HG02798 (cell line): ENCODE measurements around the gene RB1.
"Not testable (repeated sequence)": the region's sequence is repeated elsewhere in the genome, so short reads cannot be mapped to it uniquely, and the experiment has no call there.

Experiments
- ATAC-seq: cut with Tn5 transposase; IDR thresholded peaks from one replicate; pipeline ENCODE4 v1.9.1; 2021; ENCODE audit warnings: mild to moderate bottlenecking; ENCODE audit not compliant: unreplicated experiment, poor library complexity

RB1 gene

DNA sequence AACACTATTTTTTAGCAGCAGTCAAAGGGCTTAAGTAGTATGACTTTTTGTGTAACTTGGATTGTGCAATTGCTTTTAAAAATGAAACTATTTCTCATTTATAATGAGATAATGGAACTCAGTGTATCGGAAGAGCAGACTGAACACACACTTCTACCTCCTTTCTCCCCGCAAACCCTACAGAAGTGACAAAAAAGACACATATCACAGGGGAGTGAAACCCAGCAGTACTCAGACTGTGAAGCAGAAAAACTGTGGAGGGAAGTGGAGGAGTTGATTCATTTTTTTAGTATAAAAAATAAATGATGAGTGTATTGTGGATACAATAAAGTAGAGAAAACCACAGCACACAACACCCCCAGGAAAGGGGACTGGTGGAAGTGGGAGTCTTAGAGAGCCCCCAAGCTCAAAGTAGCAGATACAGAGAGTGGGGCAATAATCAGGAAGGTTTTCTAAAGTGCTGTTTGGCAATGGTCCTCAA lies 99.6 kb downstream of the RB1 start:
- ATAC-seq = no peak

DNA sequence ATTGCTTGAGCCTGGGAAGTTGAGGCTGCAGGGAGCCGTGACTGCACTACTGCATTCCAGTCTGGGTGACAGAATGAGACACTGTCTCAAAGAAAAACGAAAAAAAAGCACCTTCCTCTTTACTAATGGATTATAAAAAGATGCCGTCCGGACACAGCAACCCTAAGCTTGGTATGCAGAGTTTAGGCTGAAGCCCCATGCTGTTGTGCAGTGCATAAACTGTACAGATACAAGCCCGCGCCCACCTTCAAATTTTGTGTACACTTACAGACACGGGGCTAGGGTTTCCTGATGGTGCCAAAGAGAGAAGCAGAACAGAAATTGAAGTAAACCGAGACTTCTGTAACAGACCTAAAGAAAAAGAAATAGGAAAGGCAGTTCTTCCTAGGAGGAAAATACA lies 100.4 kb downstream of the RB1 start:
- no peak for ATAC-seq

DNA sequence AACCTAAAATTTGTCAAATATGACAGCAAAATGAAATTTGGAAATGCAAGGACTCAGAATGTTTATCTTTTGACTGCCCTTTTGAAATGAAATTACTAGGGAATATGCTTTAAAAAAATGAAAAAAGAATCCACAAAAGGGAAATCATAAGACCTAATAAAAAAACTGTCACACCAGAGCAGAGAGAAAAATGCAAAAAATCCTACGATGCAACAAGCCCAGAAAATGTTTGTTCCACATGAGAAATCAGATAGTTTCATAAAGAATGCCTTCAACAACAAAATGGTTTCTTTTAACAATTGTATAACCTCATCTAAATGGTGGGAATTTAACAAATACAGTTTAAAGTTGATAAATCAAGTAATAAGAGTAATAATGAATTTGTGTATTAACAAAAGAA lies 101.4 kb downstream of the RB1 start:
- ATAC-seq = no peak

DNA sequence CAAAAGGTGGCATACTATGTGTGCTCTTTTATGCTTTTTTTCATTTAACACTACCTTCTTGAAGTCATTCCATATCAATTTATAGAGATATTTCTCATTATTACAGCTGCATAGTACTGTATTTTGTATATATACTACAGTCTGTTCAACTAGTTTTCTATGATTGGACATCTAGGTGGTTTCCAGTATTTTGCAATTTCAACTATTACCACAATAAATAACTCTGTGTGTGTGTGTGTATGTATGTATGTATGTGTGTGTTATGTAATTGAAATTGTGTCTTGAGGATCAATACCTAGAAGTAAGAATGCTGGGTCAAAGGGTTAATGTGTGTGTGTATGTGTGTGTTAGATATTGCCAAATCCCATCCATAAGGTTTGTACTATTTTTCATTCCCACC lies 102.3 kb downstream of the RB1 start:
- no peak for ATAC-seq

DNA sequence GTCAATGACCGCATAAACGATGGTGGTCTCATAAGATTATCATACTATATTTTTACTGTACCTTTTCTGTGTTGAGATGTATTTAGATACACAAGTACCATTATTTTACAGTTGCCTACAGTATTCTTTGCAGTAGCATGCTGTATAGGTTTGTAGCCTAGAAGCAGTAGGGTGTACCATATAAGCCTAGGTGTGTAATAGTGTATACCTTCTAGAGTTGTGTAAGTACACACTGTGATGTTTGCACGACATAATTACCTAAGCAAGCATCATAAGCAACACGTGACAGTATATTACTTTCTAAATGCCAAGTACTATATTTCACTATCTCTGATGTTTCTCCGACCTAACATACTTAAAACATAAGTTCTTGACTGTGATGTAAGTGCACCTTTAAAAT lies 106.6 kb downstream of the RB1 start:
- ATAC-seq = no peak

DNA sequence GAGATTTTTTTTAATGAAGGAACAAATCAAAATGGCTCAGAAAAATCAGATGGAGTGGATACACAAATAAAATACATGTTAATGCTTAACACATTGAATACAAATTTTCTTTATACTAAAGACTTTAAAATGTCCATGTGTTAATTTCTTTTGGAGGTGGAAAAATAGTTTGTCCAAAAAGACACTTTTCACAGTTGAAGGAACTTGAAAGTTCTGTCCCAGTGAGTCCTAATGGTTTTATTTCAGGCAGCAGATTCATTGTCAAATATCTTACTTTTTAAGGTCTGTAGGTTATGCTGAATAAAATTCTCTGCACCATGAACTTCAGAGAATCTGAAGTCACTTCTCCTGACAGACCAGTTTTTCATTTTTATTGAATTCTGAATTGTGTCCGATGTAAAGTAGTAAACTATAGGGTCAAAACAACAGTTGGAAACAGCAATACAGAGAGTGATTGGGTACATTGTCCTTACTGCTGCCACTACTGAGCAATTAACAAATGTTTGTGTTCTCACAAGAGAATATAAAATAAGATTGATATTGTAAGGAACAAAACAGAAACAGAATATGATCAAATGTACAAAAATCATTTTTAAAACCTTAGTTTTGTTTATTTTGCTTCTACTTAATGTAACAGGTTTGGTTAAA lies 107.7 kb downstream of the RB1 start:
- ATAC-seq = no peak

DNA sequence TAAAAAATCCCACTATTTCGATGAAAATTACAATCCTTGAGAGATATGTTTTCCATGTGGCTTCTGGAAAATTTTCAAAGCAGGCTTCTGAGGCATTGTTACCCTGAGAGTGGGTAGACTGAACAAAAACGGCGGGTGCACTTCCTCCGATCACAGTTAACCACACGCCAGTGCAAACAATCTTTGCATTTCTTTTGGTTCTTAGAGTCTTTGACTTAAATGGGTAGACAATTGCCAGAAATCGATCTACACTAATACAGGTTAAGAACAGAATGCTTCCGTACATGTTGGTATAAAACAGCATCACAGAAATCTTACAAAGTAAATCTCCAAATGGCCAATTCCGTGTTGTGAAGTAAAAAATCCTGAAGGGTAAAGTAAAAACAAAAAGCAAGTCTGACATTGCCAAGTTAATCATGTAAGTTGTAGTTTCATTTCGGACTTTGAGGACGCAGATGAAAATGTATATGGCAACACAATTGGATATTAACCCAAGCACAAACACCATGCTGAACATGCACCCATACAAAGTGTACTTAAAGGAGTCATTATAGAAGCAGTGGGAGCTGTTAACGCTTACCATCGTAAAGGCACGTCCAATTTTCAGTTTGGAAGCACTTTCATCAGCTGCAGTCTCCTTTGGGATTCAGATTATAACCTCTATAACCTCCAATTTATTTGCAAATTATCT lies 108.4 kb downstream of the RB1 start:
- no peak for ATAC-seq

DNA sequence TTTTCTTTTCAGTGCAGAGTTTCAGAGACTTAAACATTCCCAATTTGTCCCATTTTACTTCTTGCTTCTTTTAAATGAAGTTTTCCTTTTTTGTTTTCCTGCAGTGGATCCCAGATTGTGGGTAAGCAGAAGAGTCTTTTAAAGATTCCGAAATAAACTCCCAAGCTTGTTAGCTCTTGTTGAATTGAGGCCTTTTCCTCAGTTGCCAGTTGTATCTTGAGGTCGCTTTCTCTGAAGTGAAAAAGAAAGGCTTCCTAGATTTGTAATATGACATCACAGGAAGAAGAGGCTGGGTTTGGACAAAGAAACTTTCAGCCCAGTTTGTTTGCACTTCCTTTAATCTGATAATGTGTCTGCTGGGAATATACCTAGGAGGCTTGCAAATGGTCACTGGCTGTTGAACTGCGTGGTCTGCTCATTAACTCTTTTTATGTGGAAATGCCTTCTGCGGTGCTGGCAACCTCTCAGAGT lies 109.4 kb downstream of the RB1 start, which contains the start of gene LPAR6:
Gene LPAR6, minus strand, starts transcription at position 233 of the 471 bp plus-strand sequence. CDS start 690 bp downstream, outside the sequence.
- no peak for ATAC-seq

DNA sequence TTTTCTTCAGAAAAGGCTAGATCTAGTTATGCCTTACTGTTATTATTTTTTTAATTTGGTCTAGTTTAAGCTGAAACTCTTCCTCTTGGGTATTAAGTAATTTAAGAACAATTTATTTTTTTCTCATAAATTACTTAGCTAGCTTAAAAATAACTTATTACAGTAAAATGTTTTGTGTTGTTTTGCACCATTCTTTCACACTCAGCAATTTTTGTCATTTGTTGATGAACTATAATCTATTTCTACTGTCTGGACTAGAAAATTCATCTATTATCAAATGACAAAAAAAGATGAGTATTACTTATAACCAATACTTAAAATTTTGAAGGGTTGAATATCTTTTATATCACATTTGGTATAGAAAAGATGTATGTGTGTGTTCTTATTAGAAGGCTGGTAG lies 111.0 kb downstream of the RB1 start:
- ATAC-seq = no peak

DNA sequence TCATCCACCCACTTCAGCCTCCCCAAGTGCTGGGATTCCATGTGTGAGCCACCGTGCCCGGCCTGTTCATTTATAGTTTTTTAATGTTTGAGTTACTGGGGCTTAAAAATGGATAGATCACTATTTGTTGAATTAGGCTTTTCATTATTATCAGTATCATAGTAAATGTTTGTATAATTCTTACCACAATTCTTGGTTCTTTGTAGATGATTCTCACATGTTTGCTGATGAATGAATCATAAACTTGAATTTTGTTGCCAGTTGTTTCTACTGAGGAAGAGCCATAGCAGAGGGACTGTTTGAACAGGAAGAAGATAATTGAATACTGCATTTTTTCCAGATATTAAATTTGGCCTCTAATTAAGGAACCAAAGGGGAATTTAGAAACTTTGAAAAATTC lies 112.0 kb downstream of the RB1 start:
- no peak for ATAC-seq

DNA sequence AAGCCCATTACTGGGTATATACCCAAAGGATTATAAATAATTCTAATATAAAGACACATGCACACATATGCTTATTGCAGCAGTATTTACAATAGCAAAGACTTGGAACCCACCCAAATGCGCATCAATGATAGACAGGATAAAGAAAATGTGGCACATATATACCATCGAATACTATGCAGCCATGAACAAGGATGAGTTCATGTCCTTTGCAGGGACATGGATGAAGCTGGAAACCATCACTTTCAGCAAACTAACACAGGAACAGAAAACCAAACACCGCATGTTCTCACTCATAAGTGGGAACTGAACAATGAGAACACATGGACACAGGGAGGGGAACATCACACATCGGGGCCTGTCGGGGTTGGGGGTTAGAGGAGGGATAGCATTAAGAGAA lies 118.5 kb downstream of the RB1 start:
- ATAC-seq = not testable (repeated sequence)

DNA sequence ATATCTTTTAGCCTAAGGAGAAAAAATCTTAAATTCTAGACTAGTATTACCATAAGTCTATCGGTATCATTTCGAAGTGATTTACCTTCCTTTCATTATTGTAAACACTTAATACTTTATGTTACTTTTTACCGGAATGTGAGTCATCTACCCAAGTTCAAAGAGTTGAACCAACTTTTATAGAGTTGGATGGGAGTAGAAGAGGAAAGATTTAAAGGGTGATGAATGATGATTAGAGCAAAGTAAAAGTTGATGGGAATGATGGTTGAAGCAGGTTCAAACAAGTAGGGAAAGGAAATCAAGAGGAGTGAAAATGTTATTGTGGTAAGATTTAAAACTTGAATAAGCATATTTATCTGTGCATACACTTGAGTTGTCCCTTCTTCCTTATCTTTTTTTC lies 120.7 kb downstream of the RB1 start:
- no peak for ATAC-seq

DNA sequence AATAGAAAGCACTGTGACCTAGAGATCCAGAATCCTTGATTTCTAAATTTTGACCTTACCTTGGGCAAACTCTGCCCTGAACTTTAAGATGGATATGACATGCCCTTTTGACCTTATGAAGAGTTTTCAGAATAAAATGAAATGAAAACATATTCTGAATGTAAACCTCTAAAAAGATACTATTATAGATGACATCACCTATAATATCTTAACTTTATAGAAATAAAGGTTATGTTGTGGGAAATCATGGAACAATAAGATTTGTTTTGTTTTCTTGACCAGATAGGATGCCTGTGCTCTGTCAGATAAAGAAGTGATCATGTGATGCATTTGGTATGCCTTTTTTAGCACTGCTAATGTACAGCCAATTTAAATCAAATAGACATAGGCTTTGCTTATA lies 122.5 kb downstream of the RB1 start:
- no peak for ATAC-seq

DNA sequence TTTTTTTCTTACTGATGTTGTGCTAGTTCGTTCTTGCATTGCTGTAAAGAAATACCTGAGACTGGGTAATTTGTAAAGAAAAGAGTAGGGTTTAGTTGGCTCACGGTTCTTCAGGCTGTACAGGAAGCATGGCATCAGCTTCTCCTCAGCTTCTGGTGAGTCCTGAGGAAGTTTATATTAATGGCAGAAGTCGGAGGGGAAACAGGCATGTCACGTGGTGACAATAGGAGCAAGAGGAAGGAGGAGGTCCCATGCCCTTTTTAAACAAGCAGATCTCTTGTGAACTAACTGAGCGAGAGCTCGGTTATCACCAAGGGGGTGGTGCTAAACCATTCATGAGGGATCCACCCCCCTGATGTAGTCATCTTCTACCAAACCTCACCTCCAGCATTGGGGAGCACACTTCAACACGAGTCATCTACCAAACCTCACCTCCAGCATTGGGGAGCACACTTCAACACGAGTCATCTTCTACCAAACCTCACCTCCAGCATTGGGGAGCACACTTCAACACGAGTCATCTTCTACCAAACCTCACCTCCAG lies 123.3 kb downstream of the RB1 start:
- not testable (repeated sequence) for ATAC-seq

DNA sequence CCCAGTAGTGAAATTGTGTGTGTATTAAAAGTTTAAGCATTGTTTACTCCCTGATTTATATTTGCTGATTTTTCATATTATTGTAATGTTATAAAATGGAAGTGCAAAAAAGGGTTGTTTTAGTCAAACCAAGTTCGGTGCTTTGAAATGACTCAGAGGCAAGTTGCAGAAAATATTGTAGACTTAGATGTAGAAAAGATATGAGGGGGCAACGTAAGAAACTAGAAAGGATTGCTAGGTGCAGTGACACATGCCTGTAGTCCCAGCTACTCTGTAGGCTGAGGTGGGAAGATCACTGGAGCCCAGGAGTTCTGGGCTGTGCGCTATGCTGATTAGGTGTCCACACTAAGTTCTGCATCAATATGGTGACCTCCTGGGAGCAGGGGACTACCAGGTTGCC lies 125.5 kb downstream of the RB1 start:
- no peak for ATAC-seq

DNA sequence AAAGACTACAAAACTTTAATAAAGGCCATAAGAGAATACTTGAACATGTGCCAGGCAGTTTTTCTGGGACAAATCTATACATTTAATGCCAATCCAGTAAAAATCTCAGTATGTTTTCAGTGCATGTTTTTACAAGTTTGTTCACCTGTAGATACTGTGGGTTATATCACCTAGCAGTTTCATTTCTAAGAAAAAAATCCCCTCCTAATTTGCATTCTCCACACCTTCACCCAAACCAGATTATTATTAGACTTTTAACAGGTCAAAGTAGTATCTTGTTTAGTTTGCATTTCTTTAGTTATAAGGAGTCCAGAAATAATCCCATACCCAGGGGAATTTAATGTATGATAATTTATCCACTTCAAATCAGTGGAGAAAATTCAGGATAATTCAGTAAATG lies 126.3 kb downstream of the RB1 start:
- peak; percentile 64 for ATAC-seq

DNA sequence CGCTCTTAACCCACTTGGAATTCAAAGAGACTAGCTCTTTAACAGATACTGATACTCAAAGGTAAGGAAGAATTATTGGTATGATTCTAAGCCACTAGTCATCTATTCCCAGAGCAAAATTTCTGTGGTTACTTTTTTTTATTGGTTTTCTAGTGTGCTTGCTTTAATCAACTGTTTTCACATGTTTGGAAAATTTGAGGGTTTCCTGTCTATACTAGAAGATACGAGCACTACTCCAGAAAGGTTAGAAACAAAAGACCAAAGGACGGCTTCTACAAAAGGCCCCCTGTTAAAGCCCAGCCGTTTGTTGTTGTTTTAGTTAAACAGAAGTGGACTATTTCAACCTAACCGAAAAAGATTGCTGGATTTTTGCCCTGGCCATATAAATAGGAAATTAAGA lies 127.9 kb downstream of the RB1 start:
- no peak for ATAC-seq

DNA sequence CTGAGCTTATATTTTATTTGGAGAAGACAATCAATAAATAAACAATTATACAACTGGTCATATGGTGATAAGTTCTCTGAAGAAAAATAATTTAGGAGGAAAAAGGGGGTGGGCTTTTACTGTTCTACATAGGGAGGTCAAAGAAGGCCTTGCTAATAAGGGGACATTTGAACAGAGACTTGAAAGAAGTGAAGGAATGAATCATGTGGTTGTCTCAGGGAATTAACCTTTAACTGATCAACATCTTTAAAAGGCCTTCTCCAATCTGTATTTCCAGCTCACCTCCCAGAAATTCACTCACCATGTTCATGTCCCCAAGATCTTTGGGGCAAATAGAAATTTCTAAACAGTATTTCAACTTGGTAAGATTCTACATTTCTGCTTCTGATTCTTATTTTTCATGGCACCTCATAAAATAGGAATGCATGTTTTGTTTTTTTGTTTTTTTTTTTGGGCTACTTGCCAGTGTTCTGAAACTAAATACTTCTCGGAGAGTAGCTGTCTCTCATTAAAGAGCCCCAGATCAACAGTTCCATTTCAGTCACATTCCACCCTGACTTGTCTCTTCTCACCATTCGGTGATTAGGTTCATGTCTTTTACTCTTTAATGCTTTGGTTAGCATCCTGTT lies 128.6 kb downstream of the RB1 start:
- no peak for ATAC-seq

DNA sequence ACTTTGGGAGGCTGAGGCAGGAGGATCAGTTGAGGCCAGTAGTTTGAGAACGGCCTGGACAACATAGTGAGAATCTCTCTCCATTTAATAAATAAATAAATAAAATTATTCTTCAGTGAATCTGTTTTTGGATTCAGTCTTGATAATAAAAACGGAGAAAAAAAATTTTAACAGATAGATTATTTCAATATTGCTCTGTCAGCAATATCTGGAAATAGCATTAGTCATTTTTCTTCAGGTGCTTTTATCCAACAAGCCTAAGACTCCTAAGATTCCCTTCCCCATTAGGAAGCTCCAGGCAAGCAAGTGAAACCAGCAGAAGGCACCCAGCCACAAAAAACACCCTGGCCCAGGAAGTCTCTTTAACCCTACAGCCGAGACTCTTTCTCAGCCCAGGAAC lies 130.6 kb downstream of the RB1 start:
- no peak for ATAC-seq

DNA sequence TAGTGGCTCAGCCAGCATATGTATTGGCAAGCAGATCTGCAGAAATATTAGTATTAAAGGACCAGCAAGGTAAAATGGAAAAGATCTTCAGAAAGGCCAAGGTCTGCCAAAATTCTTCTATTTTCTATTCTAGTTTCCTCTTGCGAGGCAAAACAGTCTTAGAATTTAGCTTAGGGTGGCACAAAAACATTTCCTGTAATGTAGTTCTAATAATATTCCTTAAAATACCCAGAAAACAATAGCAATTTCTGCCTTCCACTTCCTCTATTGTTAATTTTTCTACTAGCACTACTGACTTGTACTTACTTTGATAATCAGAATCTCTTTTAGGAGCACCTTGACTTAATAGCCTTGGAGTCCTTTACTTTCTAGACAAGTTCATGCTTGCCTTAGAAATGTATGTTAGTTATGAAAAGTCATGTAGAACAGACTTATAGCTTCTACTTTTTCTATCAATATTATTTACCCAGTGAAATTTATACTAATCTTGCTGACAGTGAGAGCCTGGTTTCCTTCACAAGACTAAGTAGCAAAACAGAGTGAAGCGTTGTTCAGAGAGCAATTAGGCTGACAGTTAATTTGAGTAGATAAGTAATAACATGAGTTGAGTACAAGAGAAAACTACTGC lies 133.2 kb downstream of the RB1 start:
- ATAC-seq = no peak

DNA sequence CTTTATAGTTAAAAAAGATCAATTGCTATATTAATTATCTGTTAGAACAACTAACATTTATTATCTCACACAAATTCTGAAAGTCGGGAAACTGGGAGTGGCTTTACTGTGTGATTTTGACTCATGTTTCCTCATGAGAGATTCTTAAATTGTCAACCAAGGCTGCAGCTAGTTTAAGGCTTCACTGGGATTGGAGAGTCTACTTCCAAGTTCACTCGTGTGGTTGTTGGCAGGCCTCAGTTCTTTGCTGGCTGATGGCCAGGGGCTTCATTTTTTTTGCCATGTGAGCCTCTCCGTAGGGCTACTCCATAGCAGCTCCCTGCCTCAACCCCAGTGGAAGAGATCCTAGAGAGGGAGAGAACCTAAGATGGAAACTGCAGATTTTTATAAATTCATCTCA lies 133.8 kb downstream of the RB1 start:
- no peak for ATAC-seq
